SW 1271 (cell line): Measurements from ENCODE around the gene AMACR.
"Not testable (repeated sequence)": the region's sequence is repeated elsewhere in the genome, so short reads cannot be mapped to it uniquely, and the experiment has no call there.

Experiments
- DNase-seq, 2 experiments: peaks; one replicate each; lab custom pipeline; 2025; lab: John Stamatoyannopoulos, UW

The AMACR gene

GRCh38 chr5:34035756-34036155 is 27.9 kb upstream of the AMACR start:
- DNase-seq = no peak

- DNase-seq = no peak
Observed at GRCh38 chr5:34034534-34035327, 26.9 kb upstream of the AMACR start.

GRCh38 chr5:34031966-34032365 is 24.1 kb upstream of the AMACR start:
- DNase-seq = no peak

GRCh38 chr5:34031117-34031516 is 23.3 kb upstream of the AMACR start:
- no peak for DNase-seq

- DNase-seq = not testable (repeated sequence)
Observed at GRCh38 chr5:34030585-34030984, 22.7 kb upstream of the AMACR start.

- no peak for DNase-seq
Observed at GRCh38 chr5:34030048-34030447, 22.2 kb upstream of the AMACR start.

GRCh38 chr5:34028349-34028748 is 20.5 kb upstream of the AMACR start:
- DNase-seq = no peak

- DNase-seq = no peak
Observed at GRCh38 chr5:34026089-34026761, 18.4 kb upstream of the AMACR start.

GRCh38 chr5:34022121-34022705 is 14.4 kb upstream of the AMACR start:
- no peak for DNase-seq

- no peak for DNase-seq
Observed at GRCh38 chr5:34021334-34021733, 13.5 kb upstream of the AMACR start.

GRCh38 chr5:34020726-34021125 is 12.9 kb upstream of the AMACR start:
- DNase-seq = no peak

GRCh38 chr5:34017254-34017653 is 9.4 kb upstream of the AMACR start:
- DNase-seq = no peak

- DNase-seq = no peak
Observed at GRCh38 chr5:34016750-34017149, 8.9 kb upstream of the AMACR start.

GRCh38 chr5:34016222-34016621 is 8.4 kb upstream of the AMACR start:
- DNase-seq = no peak

- no peak for DNase-seq
Observed at GRCh38 chr5:34015120-34015822, 7.4 kb upstream of the AMACR start.

- DNase-seq = no peak
Observed at GRCh38 chr5:34014626-34015025, 6.8 kb upstream of the AMACR start.

GRCh38 chr5:34013547-34013946 is 5.7 kb upstream of the AMACR start:
- no peak for DNase-seq

- no peak for DNase-seq
Observed at GRCh38 chr5:34012791-34013190, 4.9 kb upstream of the AMACR start.

GRCh38 chr5:34011536-34011935 is 3.7 kb upstream of the AMACR start:
- no peak for DNase-seq

GRCh38 chr5:34010146-34010545 is 2.3 kb upstream of the AMACR start:
- DNase-seq = not testable (repeated sequence)

- DNase-seq = no peak
Observed at GRCh38 chr5:34009610-34010009, 1.8 kb upstream of the AMACR start.

GRCh38 chr5:34008802-34009201 is 952 bp upstream of the AMACR start:
- DNase-seq = no peak

- no peak for DNase-seq
Observed at GRCh38 chr5:34007201-34007620, 639 bp downstream of the AMACR start.
